GM21576 (cell line): Measurements from ENCODE around the gene PXDN.
"Not testable (repeated sequence)": the region's sequence is repeated elsewhere in the genome, so short reads cannot be mapped to it uniquely, and the experiment has no call there.

Experiments
- ATAC-seq: cut with Tn5 transposase; IDR thresholded peaks from one replicate; pipeline ENCODE4 v1.9.1; 2021; ENCODE audit warnings: mild to moderate bottlenecking, moderate library complexity; ENCODE audit not compliant: unreplicated experiment

The PXDN gene

DNA sequence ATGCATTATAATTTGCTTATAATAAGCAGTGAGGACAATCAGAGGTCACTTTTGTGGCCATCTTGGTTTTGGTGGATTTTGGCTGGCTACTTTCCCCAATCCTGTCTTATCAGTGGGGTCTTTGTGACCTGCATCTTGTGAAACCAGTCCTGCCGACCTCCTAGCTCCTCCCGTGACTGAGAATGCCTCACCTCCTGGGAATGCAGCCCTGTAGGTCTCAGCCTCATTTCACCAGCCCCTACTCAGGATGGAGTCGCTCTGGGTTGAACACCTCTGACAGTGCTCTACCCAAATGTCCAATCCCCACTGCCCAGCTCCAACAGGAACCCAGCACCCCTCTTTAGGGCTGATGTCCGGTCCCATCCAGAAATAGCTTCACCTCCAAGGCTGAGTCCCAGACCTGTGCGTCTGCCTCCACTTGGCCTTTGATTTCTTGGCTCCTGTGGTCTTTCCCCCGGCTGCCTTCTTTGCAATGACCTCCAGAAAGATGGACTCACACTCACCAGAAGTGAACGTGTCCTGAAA, 31.3 kb upstream of the PXDN start:
- ATAC-seq = no peak

- ATAC-seq = no peak
These were observed 30.6 kb upstream of the PXDN start for GRCh38 chr2:1774929-1775328.

- no peak for ATAC-seq
These were observed 29.6 kb upstream of the PXDN start for GRCh38 chr2:1773883-1774282.

DNA sequence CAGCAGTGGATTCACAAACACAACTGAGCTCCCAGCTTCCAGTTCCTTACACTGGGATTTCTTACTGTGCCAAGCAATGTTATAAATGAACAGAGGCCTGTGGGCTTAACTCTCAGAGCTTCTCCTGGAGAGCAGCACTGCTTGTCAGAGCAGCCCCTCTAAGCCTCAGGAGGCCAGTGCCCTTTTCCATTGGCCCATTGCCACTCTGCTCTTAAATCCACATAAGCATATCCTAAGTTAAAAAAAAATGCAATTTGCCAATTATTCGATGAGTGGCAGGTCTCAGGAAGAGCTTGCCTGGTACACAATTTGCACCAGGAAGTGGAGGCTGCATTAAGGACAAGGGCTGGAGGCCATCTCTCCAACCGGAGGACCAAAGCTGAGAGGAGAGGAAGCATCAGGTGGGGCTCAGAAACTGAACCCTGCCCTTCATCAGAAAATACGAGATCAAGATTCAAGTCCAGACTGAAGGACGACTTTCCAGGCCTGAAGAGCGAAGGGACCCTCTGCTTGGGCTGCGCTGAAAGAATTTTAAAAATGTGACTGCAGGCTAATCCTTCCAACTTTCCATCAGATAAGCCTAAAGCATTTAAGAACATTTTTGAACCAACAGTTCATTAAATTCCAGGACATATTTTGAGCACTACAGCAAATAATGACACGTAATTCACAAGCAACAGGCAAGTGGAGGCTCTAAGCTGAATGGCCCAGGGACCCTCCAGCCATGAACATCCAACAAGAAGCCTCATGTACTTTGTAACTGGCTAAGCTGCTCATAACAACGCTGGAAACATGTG, 28.4 kb upstream of the PXDN start:
- ATAC-seq = no peak

- no peak for ATAC-seq
These were observed 27.4 kb upstream of the PXDN start for GRCh38 chr2:1771626-1772280.

- no peak for ATAC-seq
These were observed 26.5 kb upstream of the PXDN start for GRCh38 chr2:1770566-1771380.

- ATAC-seq = peak; percentile 68
These were observed 25.5 kb upstream of the PXDN start for GRCh38 chr2:1769703-1770422.

GRCh38 chr2:1767939-1768691, 23.8 kb upstream of the PXDN start:
- no peak for ATAC-seq

DNA sequence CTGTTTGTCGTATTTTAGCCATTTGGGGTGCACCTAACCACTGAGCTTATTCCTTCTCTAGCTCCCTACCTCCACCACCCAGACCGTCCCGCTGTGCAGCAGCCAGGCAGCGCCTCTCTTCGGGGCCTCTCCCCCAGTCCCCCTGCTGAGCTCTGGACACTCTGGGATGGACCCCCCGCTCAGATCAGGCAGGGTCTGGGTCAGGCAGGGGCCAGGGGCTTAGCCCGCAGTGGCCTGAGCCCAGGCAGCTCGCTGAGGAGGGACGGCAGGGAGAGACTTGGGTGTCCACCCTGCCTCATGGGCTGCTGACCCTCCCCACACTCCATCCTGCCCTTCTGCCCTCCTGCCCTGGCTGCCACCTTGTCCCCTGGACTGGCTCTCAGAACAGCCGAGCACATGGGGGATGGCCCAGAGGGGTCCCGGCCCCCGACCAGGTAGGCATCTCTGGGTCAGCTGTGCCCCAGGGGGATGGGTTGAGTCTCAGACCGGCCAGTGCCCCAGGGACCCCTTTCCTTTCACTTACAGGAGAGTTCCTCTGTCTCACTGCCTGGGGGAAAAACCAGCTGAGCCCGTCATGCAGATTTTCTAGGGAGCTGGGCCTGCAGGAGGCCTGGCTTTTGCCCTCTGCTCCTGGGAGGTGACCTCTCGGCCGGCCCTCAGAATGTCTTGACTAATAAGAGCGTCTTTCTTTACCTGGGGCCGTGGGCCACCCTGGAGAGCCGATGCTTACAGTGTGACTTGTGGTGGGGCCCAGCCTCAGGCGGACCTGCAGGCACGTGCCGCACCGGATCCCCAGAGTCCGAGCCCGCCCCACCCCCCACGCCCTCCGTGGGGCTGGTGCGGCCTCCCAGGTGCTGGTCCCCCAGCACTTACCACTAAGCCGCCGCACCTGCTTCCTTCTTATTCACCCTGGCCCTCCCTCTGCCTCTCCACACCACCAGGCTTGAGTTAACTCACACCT, 22.8 kb upstream of the PXDN start:
- no peak for ATAC-seq

GRCh38 chr2:1766425-1766824, 22.1 kb upstream of the PXDN start:
- no peak for ATAC-seq

GRCh38 chr2:1765201-1765600, 20.9 kb upstream of the PXDN start:
- not testable (repeated sequence) for ATAC-seq

GRCh38 chr2:1759611-1759930, 15.3 kb upstream of the PXDN start:
- ATAC-seq = no peak

- no peak for ATAC-seq
These were observed 14.7 kb upstream of the PXDN start for GRCh38 chr2:1758774-1759610.

- ATAC-seq = no peak
These were observed 13.9 kb upstream of the PXDN start for GRCh38 chr2:1758171-1758570.

GRCh38 chr2:1757567-1757966, 13.3 kb upstream of the PXDN start:
- no peak for ATAC-seq

DNA sequence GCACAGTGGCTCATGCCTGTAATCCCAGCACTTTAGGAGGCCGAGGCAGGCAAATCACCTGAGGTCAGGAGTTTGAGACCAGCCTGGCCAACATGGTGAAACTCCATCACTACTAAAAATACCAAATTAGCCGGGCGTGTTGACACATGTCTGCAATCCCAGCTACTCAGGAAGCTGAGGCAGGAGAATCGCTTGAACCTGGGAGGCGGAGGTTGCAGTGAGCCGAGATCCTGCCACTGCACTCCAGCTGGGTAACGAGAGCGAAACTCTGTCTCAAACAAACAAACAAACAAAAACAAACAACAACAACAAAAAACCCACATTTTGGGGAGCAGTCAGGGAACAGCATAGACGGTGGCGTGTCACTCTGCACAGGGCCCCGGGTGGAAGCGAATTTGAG, 12.8 kb upstream of the PXDN start:
- ATAC-seq = not testable (repeated sequence)

DNA sequence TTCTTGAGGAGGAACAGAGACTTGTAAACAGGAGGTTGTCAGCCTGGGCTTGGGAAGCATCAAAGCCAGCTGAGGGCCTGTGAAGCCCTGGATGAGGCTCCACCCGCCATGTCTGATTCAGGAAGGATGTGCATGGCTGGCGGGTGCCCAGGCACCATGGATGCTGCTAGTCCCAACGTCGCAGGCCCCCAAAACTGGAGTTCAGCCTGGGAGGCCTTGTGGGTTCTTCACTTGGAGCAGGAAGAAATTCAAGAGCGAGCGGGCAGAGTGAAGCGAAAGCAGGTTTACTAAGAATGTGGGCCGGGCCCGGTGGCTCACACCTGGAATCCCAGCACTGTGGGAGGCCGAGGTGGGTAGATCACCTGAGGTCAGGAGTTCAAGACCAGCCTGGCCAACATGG, 12.1 kb upstream of the PXDN start:
- no peak for ATAC-seq
